HEK293 (cell line): Measurements from ENCODE around the gene KIF21A.

Experiments used
- CTCF ChIA-PET: fragments of 350-600 bp; formaldehyde crosslinking; extraction: SDS; loops from one replicate; lab custom pipeline; 2021; ENCODE audit warnings: antibody characterized with exemption; lab: Yijun Ruan, JAX
- POLR2A ChIA-PET: fragments of 300-600 bp; formaldehyde crosslinking; extraction: SDS; loops from one replicate; lab custom pipeline; 2020; ENCODE audit warnings: antibody characterized with exemption, inconsistent platforms; lab: Yijun Ruan, JAX
- H3K27ac ChIP-seq: fragments of 200-500 bp; sonication (Bioruptor generic); 2 replicates; pipeline ENCODE4 v1.5.1; 2014; ENCODE audit warnings: low read depth, low read length, control low read depth, inconsistent platforms; ENCODE audit errors: extremely low read depth
- H3K36me3 ChIP-seq, 2 experiments: fragments of 200-500 bp in 1 of 2; sonication (Bioruptor generic) in 1 of 2; 1 replicate in 1 of 2; 2 replicates in 1 of 2; pipeline ENCODE4 v1.5.1; 2014 to 2017; ENCODE audit warnings: inconsistent platforms in 2 of 2, low read length in 2 of 2; ENCODE audit not compliant: control insufficient read depth in 2 of 2, insufficient read depth in 1 of 2
- H3K4me1 ChIP-seq: fragments of 200-500 bp; sonication (Bioruptor generic); 2 replicates; pipeline ENCODE4 v1.5.1; 2014; ENCODE audit warnings: mild to moderate bottlenecking, low read length, inconsistent platforms; ENCODE audit not compliant: control insufficient read depth, insufficient read depth
- H3K4me3 ChIP-seq: 2 replicates; pipeline ENCODE4 v1.5.1; 2011; ENCODE audit warnings: low read depth, mild to moderate bottlenecking, control low read depth, low read length, moderate library complexity
- H3K9me3 ChIP-seq: fragments of 200-500 bp; sonication (Bioruptor generic); 2 replicates; pipeline ENCODE4 v1.5.1; 2014; ENCODE audit warnings: low read depth, low read length, inconsistent platforms; ENCODE audit not compliant: control insufficient read depth, insufficient read depth
- GLI4 ChIP-seq: fragments of 450-650 bp; formaldehyde crosslinking; IDR thresholded peaks from 2 replicates; pipeline ENCODE4 v1.5.1; 2016; ENCODE audit warnings: missing biosample characterization, missing genetic modification characterization
- GLIS1 ChIP-seq: fragments of 450-650 bp; formaldehyde crosslinking; IDR thresholded peaks from 2 replicates; pipeline ENCODE4 v1.5.1; 2016; ENCODE audit warnings: missing biosample characterization, missing genetic modification characterization
- KLF16 ChIP-seq: fragments of 450-650 bp; formaldehyde crosslinking; IDR thresholded peaks from 2 replicates; pipeline ENCODE4 v1.5.1; 2017; ENCODE audit warnings: missing biosample characterization, missing genetic modification characterization
- KLF9 ChIP-seq: fragments of 450-650 bp; formaldehyde crosslinking; IDR thresholded peaks from 2 replicates; pipeline ENCODE4 v1.5.1; 2016; ENCODE audit warnings: missing biosample characterization, missing genetic modification characterization, low read depth
- PRDM1 ChIP-seq: fragments of 450-650 bp; formaldehyde crosslinking; IDR thresholded peaks from 2 replicates; pipeline ENCODE4; 2016; ENCODE audit warnings: missing biosample characterization, missing genetic modification characterization
- SP2 ChIP-seq: fragments of 450-650 bp; formaldehyde crosslinking; IDR thresholded peaks from 2 replicates; pipeline ENCODE4 v1.5.1; 2016; ENCODE audit warnings: missing biosample characterization, missing genetic modification characterization
- ZNF341 ChIP-seq: fragments of 450-650 bp; formaldehyde crosslinking; IDR thresholded peaks from 2 replicates; pipeline ENCODE4; 2016; ENCODE audit warnings: low read depth, missing biosample characterization, missing genetic modification characterization
- ZNF394 ChIP-seq: fragments of 450-650 bp; formaldehyde crosslinking; IDR thresholded peaks from 2 replicates; pipeline ENCODE4 v1.5.1; 2016; ENCODE audit warnings: missing biosample characterization, missing genetic modification characterization, mild to moderate bottlenecking, moderate library complexity, borderline replicate concordance
- ZNF514 ChIP-seq: fragments of 450-650 bp; formaldehyde crosslinking; IDR thresholded peaks from 2 replicates; pipeline ENCODE4 v1.5.1; 2016; ENCODE audit warnings: missing biosample characterization, missing genetic modification characterization
- ZNF629 ChIP-seq: fragments of 450-650 bp; formaldehyde crosslinking; IDR thresholded peaks from 2 replicates; pipeline ENCODE4 v1.5.1; 2017; ENCODE audit warnings: missing biosample characterization, missing genetic modification characterization
- ZNF660 ChIP-seq: fragments of 450-650 bp; IDR thresholded peaks from 2 replicates; pipeline ENCODE4 v1.5.1; 2018; ENCODE audit warnings: missing biosample characterization, mild to moderate bottlenecking, missing genetic modification characterization
- TF ChIP-seq, protein P1 (sequence below): fragments of 450-650 bp; formaldehyde crosslinking; IDR thresholded peaks from 2 replicates; pipeline ENCODE4 v1.5.1; 2016; ENCODE audit warnings: missing biosample characterization, missing genetic modification characterization
- TF ChIP-seq, protein P2 (sequence below): fragments of 450-650 bp; formaldehyde crosslinking; IDR thresholded peaks from 2 replicates; pipeline ENCODE4 v1.5.1; 2017; ENCODE audit warnings: missing biosample characterization, mild to moderate bottlenecking, missing genetic modification characterization, moderate library complexity
- TF ChIP-seq, protein P3 (sequence below): fragments of 450-650 bp; formaldehyde crosslinking; IDR thresholded peaks from 2 replicates; pipeline ENCODE4 v1.5.1; 2016; ENCODE audit warnings: missing biosample characterization, missing genetic modification characterization, low read depth
- TF ChIP-seq, protein P4 (sequence below): fragments of 450-650 bp; formaldehyde crosslinking; IDR thresholded peaks from 2 replicates; pipeline ENCODE4 v1.5.1; 2016; ENCODE audit warnings: missing biosample characterization, missing genetic modification characterization
- TF ChIP-seq, protein P5 (sequence below): fragments of 450-650 bp; formaldehyde crosslinking; IDR thresholded peaks from 2 replicates; pipeline ENCODE4 v1.5.1; 2016; ENCODE audit warnings: missing biosample characterization, missing genetic modification characterization

KIF21A gene

DNA sequence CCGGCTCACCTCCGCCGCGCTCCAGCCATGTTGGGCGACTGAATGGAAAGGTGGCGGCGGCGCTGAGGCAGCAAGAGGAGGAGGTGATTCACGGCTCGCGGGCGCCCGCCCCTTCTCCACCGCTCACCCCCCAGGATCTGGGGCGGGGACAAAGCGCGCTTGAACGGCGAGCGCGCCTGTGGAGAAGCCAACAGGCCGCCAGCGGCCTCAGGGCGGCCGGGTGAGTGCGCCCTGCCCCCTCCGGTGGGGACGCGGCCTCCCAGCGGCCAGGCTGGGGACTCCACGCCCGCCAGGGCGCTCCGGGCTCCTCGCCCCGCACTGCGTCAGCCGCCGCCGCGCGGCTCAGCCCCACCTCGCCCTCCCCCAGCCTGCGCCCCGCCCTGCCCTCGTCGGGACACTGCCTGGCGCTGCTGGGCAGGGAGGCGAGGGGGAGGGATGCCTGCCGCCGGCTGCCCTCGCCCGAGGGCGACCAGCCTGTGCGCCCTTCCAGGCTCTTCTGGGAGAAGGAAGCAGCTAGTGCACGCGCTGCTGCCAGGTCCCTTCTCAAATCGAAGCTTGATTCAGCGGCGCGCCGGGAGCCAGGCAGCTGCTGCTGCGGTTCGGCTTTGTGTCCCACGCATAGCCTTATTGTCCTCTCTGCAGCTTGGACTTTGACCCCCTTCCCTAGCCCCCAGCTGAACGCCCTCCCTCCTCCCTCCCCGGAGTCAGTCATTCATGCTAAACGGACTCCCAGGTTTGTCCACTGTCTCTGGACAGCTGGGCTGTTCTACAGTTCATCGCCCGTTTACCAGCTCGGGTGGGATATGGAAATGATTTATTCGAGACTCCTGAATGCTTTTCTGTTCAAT lies at the start of gene KIF21A (continued):
- TF ChIP-seq, protein P1, sequence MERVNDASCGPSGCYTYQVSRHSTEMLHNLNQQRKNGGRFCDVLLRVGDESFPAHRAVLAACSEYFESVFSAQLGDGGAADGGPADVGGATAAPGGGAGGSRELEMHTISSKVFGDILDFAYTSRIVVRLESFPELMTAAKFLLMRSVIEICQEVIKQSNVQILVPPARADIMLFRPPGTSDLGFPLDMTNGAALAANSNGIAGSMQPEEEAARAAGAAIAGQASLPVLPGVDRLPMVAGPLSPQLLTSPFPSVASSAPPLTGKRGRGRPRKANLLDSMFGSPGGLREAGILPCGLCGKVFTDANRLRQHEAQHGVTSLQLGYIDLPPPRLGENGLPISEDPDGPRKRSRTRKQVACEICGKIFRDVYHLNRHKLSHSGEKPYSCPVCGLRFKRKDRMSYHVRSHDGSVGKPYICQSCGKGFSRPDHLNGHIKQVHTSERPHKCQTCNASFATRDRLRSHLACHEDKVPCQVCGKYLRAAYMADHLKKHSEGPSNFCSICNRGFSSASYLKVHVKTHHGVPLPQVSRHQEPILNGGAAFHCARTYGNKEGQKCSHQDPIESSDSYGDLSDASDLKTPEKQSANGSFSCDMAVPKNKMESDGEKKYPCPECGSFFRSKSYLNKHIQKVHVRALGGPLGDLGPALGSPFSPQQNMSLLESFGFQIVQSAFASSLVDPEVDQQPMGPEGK (tag by site-specific recombination), result peak; percentile 89
- TF ChIP-seq PRDM1 (tag by site-specific recombination) (no peak), ZNF341 (peak; percentile 95), KLF16 (tag by site-specific recombination) (peak; percentile 35; the same call in 1 of the 2 replicates), GLIS1 (tag by site-specific recombination) (peak; percentile 88), SP2 (tag by site-specific recombination) (peak; percentile 75), ZNF660 (tag by site-specific recombination) (peak; percentile 78; the same call in 1 of the 2 replicates), KLF9 (tag by site-specific recombination) (peak; percentile 52; the same call in 1 of the 2 replicates)
- TF ChIP-seq, protein P2, sequence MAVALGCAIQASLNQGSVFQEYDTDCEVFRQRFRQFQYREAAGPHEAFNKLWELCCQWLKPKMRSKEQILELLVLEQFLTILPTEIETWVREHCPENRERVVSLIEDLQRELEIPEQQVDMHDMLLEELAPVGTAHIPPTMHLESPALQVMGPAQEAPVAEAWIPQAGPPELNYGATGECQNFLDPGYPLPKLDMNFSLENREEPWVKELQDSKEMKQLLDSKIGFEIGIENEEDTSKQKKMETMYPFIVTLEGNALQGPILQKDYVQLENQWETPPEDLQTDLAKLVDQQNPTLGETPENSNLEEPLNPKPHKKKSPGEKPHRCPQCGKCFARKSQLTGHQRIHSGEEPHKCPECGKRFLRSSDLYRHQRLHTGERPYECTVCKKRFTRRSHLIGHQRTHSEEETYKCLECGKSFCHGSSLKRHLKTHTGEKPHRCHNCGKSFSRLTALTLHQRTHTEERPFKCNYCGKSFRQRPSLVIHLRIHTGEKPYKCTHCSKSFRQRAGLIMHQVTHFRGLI (tag by site-specific recombination), result peak; percentile 50; the same call in 1 of the 2 replicates

DNA sequence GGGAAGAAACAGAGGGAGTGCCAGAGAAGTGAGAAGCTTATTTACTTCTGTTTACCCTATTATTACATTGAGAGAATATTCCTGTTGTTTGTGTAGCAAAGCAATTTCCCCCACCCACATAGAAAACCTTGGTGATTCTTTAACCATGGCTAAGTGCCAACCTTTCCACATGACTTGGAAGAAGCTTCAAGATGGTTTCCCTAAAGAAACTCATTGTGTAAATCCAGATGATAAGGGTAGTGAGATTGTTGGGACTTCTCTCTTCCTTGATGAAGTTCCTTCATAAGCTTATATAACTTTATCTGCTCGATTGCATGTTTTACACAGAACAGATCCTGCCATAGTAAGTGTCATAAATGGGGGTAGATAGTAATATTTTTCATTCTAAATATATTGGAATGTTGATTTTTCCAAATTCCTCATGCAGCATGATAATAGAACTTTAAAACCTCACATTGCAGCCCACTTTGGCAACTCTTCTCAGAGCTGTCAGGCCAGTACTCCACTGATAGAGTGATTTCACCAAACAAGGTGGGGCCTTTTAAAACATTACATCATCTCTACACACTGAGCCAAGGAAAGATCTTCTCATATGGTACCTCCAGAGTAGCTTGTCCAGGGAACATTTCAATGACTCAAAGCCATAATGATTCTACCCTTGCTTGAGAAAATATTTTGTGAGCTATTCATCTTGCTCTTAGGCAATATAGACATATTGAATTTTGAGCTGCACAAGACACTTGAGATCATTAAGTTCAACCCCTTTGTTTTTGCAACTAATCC lies 47.8 kb upstream of the KIF21A start:
- Histone ChIP-seq H3K36me3 (no peaks in the 10 kb centered on the region), H3K27ac (no peak overlapping the region), H3K4me1 (no peaks in the 10 kb centered on the region), H3K4me3 (no peak overlapping the region), H3K9me3 (no peaks in the 10 kb centered on the region)
- POLR2A ChIA-PET, result no interaction called here
- CTCF ChIA-PET, result interaction anchor here (0.8 to 0.9 kb wide), 2 partner anchors 44 to 198 kb away, joined by 3 read pairs; no protein-coding TSS in a partner anchor
- TF ChIP-seq GLI4 (tag by site-specific recombination) (no peak), ZNF629 (0 out of 2 replicates have a peak, but pooled peaks have one; percentile 20), ZNF514 (tag by site-specific recombination) (no peak), ZNF394 (tag by site-specific recombination) (peak; percentile 47; the same call in 1 of the 2 replicates)
- TF ChIP-seq, protein P3, sequence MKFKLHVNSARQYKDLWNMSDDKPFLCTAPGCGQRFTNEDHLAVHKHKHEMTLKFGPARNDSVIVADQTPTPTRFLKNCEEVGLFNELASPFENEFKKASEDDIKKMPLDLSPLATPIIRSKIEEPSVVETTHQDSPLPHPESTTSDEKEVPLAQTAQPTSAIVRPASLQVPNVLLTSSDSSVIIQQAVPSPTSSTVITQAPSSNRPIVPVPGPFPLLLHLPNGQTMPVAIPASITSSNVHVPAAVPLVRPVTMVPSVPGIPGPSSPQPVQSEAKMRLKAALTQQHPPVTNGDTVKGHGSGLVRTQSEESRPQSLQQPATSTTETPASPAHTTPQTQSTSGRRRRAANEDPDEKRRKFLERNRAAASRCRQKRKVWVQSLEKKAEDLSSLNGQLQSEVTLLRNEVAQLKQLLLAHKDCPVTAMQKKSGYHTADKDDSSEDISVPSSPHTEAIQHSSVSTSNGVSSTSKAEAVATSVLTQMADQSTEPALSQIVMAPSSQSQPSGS (tag by site-specific recombination), result peak; percentile 75
- TF ChIP-seq, protein P4, sequence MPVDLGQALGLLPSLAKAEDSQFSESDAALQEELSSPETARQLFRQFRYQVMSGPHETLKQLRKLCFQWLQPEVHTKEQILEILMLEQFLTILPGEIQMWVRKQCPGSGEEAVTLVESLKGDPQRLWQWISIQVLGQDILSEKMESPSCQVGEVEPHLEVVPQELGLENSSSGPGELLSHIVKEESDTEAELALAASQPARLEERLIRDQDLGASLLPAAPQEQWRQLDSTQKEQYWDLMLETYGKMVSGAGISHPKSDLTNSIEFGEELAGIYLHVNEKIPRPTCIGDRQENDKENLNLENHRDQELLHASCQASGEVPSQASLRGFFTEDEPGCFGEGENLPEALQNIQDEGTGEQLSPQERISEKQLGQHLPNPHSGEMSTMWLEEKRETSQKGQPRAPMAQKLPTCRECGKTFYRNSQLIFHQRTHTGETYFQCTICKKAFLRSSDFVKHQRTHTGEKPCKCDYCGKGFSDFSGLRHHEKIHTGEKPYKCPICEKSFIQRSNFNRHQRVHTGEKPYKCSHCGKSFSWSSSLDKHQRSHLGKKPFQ, result no peak
- TF ChIP-seq, protein P5, sequence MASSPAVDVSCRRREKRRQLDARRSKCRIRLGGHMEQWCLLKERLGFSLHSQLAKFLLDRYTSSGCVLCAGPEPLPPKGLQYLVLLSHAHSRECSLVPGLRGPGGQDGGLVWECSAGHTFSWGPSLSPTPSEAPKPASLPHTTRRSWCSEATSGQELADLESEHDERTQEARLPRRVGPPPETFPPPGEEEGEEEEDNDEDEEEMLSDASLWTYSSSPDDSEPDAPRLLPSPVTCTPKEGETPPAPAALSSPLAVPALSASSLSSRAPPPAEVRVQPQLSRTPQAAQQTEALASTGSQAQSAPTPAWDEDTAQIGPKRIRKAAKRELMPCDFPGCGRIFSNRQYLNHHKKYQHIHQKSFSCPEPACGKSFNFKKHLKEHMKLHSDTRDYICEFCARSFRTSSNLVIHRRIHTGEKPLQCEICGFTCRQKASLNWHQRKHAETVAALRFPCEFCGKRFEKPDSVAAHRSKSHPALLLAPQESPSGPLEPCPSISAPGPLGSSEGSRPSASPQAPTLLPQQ, result peak; percentile 52; the same call in 1 of the 2 replicates
